ENCODE results near the gene SYNRG. TPM values are rescaled to one million over a fixed set of nuclear protein-coding genes. Genes with fewer than 3 reads are reported as not detected.
A peak's percentile ranks its signal among the peaks of the same experiment; 100 is the strongest.

SYNRG gene
- total RNA-seq, 3 donors from 2014 or later (not counting 1 experiment from before 2014, with no cell fraction given): 82.1 to 137 (median 88.2) TPM

- intact Hi-C loops (cut with micrococcal nuclease): no loop called here
- Mint-ChIP-seq H3K4me3 (no peak overlapping the region), H3K4me1 (peaks cover 15 to 16% of the 10 kb centered on the region in 2 donors), H3K36me3 (no peaks in the 10 kb centered on the region), H3K27me3 (ENCODE audit: low read depth in 2 of 2) (no peaks in the 10 kb centered on the region), H3K9me3 (no peaks in the 10 kb centered on the region), H3K27ac (peak overlapping the region in 1 of 2 donors; percentile 66)
- DNase-seq: no peak
- no peak for ATAC-seq
- H3K27me3 ChIP-seq (ENCODE audit: control insufficient read depth, insufficient read depth, low read length): no peaks in the 10 kb centered on the region
- H3K9me3 ChIP-seq (ENCODE audit: control insufficient read depth, insufficient read depth, low read length): no peaks in the 10 kb centered on the region
- H3K4me1 ChIP-seq (ENCODE audit: control insufficient read depth, insufficient read depth, low read length): peaks cover 4% of the 10 kb centered on the region
- no peak overlapping the region for H3K27ac ChIP-seq (ENCODE audit: low read length)
- no peak for TF ChIP-seq CTCF (IDR thresholded peaks at IDR 0.05)
- H3K4me3 ChIP-seq (ENCODE audit: low read length): no peak overlapping the region
- 96% methylated on average over 17 of the region's 17 CpGs for WGBS (ENCODE audit: insufficient coverage)
- peaks cover 15% of the 10 kb centered on the region for H3K36me3 ChIP-seq (ENCODE audit: control insufficient read depth, insufficient read depth, low read length)
These were observed 99.2 kb downstream of the SYNRG start for GRCh38 chr17:37510056-37510455.

- Mint-ChIP-seq H3K36me3 (no peaks in the 10 kb centered on the region), H3K9me3 (no peaks in the 10 kb centered on the region), H3K4me3 (no peak overlapping the region), H3K4me1 (peaks cover 12 to 15% of the 10 kb centered on the region in 2 donors), H3K27ac (no peak overlapping the region), H3K27me3 (ENCODE audit: low read depth in 2 of 2) (no peaks in the 10 kb centered on the region)
- Histone ChIP-seq H3K27ac (ENCODE audit: low read length) (no peak overlapping the region), H3K27me3 (ENCODE audit: control insufficient read depth, insufficient read depth, low read length) (no peaks in the 10 kb centered on the region), H3K4me1 (ENCODE audit: control insufficient read depth, insufficient read depth, low read length) (peaks cover 4% of the 10 kb centered on the region), H3K36me3 (ENCODE audit: control insufficient read depth, insufficient read depth, low read length) (peaks cover 2% of the 10 kb centered on the region), H3K4me3 (ENCODE audit: low read length) (no peak overlapping the region), H3K9me3 (ENCODE audit: control insufficient read depth, insufficient read depth, low read length) (no peaks in the 10 kb centered on the region)
- no peak for ATAC-seq
- no peak for DNase-seq
- no peak for TF ChIP-seq CTCF (IDR thresholded peaks at IDR 0.05)
- 97% methylated on average over 9 of the region's 9 CpGs for WGBS (ENCODE audit: insufficient coverage)
- intact Hi-C loops (cut with micrococcal nuclease): no loop called here
These were observed 102.1 kb downstream of the SYNRG start for GRCh38 chr17:37507111-37507510.

GRCh38 chr17:37506678-37507077 is 102.5 kb downstream of the SYNRG start:
- Mint-ChIP-seq H3K9me3 (no peaks in the 10 kb centered on the region), H3K27me3 (ENCODE audit: low read depth in 2 of 2) (no peaks in the 10 kb centered on the region), H3K36me3 (no peaks in the 10 kb centered on the region), H3K4me1 (peaks cover 12 to 15% of the 10 kb centered on the region in 2 donors), H3K4me3 (no peak overlapping the region), H3K27ac (no peak overlapping the region)
- DNase-seq (peak in 1 of 2 donors; percentile 26), ATAC-seq (peak; percentile 36 to 56 (median 48))
- intact Hi-C loops (cut with micrococcal nuclease): no loop called here
- Histone ChIP-seq H3K27ac (ENCODE audit: low read length) (no peak overlapping the region), H3K4me1 (ENCODE audit: control insufficient read depth, insufficient read depth, low read length) (peaks cover 4% of the 10 kb centered on the region), H3K4me3 (ENCODE audit: low read length) (no peak overlapping the region), H3K9me3 (ENCODE audit: control insufficient read depth, insufficient read depth, low read length) (no peaks in the 10 kb centered on the region), H3K36me3 (ENCODE audit: control insufficient read depth, insufficient read depth, low read length) (no peaks in the 10 kb centered on the region), H3K27me3 (ENCODE audit: control insufficient read depth, insufficient read depth, low read length) (no peaks in the 10 kb centered on the region)
- no peak for TF ChIP-seq CTCF (IDR thresholded peaks at IDR 0.05)
- 90% methylated on average over 10 of the region's 10 CpGs for WGBS (ENCODE audit: insufficient coverage)

GRCh38 chr17:37505333-37505732 is 103.9 kb downstream of the SYNRG start:
- 84% methylated on average over 3 of the region's 3 CpGs for WGBS (ENCODE audit: insufficient coverage)
- Mint-ChIP-seq H3K36me3 (no peaks in the 10 kb centered on the region), H3K27ac (no peak overlapping the region), H3K9me3 (no peaks in the 10 kb centered on the region), H3K4me1 (peaks cover 9% of the 10 kb centered on the region in 2 donors), H3K27me3 (ENCODE audit: low read depth in 2 of 2) (no peaks in the 10 kb centered on the region), H3K4me3 (no peak overlapping the region)
- DNase-seq (no peak), ATAC-seq (no peak)
- intact Hi-C loops (cut with micrococcal nuclease): no loop called here
- no peak for TF ChIP-seq CTCF (IDR thresholded peaks at IDR 0.05)
- Histone ChIP-seq H3K27ac (ENCODE audit: low read length) (no peak overlapping the region), H3K27me3 (ENCODE audit: control insufficient read depth, insufficient read depth, low read length) (no peaks in the 10 kb centered on the region), H3K4me3 (ENCODE audit: low read length) (no peak overlapping the region), H3K4me1 (ENCODE audit: control insufficient read depth, insufficient read depth, low read length) (peaks cover 2% of the 10 kb centered on the region), H3K36me3 (ENCODE audit: control insufficient read depth, insufficient read depth, low read length) (no peaks in the 10 kb centered on the region), H3K9me3 (ENCODE audit: control insufficient read depth, insufficient read depth, low read length) (no peaks in the 10 kb centered on the region)
